HG03097 (cell line): ENCODE data around the gene ATOSA.

Experiments
- ATAC-seq: cut with Tn5 transposase; IDR thresholded peaks from one replicate; pipeline ENCODE4 v1.9.1; 2021; ENCODE audit not compliant: unreplicated experiment, low FRiP score

ATOSA gene

GRCh38 chr15:52679232-52680040 lies at the start of gene ATOSA:
Gene ATOSA, minus strand, starts transcription at chr15:52679388. Its CDS starts 1,367 bp downstream, at chr15:52678021.
- ATAC-seq = peak; percentile 61

GRCh38 chr15:52728899-52729298 lies 49.7 kb upstream of the ATOSA start:
- no peak for ATAC-seq

GRCh38 chr15:52727815-52728214 lies 48.6 kb upstream of the ATOSA start:
- ATAC-seq = no peak

DNA sequence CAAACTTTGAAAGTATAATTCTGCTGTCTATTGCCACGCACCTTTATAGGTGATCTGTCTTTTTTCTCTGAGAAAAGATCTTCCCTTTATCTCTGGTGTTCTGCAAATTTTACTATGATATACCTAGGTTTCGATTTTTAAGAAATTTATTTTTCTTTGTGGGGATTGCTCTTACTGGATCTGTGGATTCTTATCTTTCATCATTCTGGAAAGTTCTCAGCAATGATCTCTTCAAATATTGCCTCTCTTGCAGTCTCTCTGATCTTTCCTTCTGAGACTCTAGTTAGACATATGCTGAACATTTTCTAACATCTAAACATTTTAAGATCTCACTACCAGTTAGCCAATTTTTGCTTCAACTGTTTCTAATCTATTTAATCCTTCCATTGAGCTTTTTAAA lies 47.0 kb upstream of the ATOSA start:
- no peak for ATAC-seq

GRCh38 chr15:52718551-52718950 lies 39.4 kb upstream of the ATOSA start:
- no peak for ATAC-seq

DNA sequence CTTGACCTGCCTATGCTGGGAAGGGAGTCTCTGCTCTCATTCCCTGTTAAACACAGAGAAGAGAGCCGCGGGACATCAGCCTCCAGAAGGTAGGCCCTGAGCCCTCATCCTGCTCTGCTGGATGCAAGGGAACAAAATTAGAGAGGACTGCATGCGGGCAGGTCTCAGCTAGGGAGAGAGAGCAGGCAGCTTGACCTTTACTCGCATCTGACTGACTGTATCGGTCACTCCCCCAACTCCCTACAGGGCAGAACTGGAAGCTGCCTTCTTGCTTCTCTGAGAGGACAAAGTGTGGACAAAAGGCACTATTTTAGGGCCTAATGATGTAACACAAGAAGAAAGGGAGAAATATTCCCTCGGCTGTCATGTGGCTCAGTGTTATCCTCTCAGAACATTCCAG lies 38.7 kb upstream of the ATOSA start:
- no peak for ATAC-seq

GRCh38 chr15:52717481-52717880 lies 38.3 kb upstream of the ATOSA start:
- ATAC-seq = no peak

GRCh38 chr15:52716536-52716935 lies 37.3 kb upstream of the ATOSA start:
- ATAC-seq = no peak

DNA sequence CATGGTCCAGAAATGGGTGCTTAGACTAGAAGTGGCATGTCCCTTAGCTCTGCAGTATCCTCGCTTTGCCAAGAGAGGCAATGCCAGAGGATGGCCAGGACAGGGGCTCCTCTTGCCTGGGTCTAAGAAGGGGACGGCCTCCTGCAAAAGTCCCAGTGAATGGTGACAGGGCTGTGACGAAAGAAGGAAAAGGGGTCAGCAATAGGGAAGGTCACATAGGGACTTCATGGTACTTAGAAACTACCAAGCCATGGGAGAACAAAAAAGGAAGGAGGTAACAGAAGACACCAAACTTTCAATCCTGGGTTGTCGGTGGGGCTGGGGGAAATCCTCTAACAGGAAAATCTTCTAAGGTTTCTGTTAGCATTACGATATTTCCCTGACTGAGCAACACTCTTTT lies 36.2 kb upstream of the ATOSA start:
- no peak for ATAC-seq

GRCh38 chr15:52714968-52715367 lies 35.8 kb upstream of the ATOSA start:
- ATAC-seq = no peak

GRCh38 chr15:52710708-52711389 lies 31.7 kb upstream of the ATOSA start:
- no peak for ATAC-seq

DNA sequence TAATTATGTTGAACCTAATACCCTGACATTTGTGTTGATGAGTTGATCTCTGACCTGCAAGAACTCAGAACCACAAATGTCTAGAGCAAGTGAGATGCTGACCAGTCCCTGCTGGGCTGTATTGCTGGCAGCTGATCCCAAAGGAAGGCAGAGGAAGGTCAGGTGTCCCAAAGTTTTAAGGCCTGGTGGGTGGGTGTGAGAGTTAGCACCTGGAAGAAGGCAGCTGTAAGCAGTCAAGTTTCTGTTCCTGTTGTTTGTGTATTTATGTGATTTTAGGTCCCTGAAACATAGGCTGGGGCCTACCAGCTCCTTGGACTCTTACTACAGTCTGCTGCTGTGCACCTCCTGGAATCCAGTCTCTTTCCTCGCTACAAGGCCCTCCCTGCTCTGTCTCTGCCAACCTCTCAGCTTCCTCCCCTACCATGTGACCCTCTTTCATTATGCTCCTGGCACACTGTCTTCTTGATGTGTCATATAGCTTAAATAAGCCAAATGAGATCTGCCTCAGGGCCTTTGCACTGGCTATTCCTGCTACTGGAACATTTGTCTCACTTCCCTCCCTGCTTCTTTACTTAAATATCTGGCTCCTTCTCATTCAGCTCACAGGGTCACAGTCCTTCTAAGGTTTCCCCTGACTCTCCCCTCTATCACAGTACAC lies 31.0 kb upstream of the ATOSA start:
- peak; percentile 14 for ATAC-seq

DNA sequence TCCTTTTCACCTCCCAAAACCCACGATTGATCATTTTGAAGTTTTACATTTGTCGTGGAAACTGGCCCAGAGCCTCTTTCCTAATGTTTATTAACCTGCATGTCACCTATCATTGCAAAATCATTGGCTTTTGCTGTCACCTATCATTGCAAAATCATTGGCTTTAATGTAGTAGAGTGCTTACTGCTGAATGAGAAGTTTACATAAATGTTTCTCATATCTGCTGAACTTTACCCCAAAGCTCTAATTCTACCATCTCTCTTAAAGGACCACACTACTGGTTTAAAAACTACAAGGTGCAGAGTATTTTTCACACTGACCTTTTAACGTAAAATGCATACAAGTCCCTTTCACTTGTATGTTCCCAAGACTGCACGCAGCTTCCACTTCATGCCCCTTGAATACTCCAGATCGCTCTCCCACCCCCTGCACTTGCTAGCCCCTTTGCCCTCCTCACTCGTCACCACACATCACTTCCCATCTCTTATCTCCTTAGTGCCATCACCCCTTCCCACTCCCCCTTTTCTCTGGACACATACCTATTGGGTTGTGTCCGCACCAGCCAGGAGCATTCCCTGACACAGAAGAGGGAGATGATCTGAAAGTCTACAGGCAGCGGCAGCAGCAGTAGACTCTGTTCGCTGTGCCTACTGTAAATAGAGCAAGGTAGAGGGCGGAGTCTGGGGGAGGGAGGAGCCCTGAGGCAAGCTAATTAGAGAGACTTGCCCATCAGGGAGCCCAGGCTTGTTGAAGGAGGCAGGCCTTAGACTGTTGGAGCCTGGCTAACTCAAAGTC lies 30.2 kb upstream of the ATOSA start:
- peak; percentile 89 for ATAC-seq

GRCh38 chr15:52706091-52706490 lies 26.9 kb upstream of the ATOSA start:
- ATAC-seq = no peak

GRCh38 chr15:52702390-52702789 lies 23.2 kb upstream of the ATOSA start:
- no peak for ATAC-seq

- no peak for ATAC-seq
Measured at GRCh38 chr15:52699457-52699856, 20.3 kb upstream of the ATOSA start.

- ATAC-seq = no peak
Measured at GRCh38 chr15:52698514-52698913, 19.3 kb upstream of the ATOSA start.

DNA sequence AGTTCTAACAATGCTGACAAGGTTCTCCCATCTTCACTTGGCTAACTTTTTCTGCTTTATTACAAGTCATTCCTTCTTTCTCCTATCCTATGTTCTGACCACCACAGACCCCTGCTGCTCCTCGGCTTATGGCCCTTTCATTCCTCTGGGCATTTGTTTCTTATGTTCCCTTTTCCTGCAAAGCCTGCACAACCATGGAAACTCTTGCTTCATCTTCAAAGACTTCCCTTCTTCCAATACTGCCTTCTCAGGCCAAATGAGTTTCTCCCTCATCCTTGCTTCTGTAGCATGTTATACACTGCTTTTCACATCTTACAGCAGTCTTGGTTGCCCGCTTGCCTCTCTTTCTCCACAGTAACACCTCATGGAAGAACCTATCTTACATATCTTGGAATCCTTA lies 17.9 kb upstream of the ATOSA start:
- no peak for ATAC-seq

- no peak for ATAC-seq
Measured at GRCh38 chr15:52695154-52695553, 16.0 kb upstream of the ATOSA start.

DNA sequence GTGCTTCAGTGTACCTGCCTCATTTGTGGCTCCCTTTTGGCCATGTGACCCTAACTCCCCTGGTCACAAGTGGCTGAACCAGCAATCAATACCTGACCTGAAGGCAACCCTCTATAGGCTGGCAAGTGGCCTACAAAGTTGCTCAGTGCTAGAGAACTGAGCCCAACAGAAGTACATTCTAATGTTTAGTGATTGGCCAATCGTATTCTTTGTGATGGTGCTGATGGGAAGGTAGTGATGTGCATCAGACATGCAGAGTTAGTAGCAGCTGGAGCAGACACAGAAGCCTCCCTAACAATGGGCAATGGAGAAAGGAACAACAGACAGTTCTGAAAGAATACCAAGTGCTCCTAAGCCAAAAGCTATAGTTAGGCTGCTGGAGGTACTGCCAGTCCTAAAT lies 10.4 kb upstream of the ATOSA start:
- ATAC-seq = no peak

- ATAC-seq = peak; percentile 64
Measured at GRCh38 chr15:52683580-52683979, 4.4 kb upstream of the ATOSA start.
